Measurements from ENCODE around the gene RSPH1. TPM values are rescaled to one million over a fixed set of nuclear protein-coding genes. Genes with fewer than 3 reads are reported as not detected.

RSPH1 gene
- polyA plus RNA-seq, 1 of the 3 experiments (the other 2 are of a cell fraction), result 0.97 TPM

DNA sequence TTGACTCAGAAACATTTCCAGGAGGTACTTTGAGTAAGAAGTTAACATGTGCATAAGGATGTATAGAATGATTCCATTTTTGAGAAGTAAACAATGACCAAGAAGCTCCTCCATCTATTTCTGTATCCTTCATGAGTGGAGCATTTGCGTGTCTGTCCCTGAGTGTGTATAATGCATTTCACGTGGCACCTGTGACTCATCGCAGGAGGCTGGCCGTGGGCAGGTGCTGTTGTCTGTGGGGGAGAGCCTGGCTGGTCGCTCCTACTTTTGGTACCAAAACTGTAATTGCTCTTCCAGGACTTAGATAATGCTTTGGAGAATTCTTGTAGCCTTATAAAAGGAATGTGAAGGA, 34.1 kb upstream of the RSPH1 start:
- H3K9me2 ChIP-seq, result no peaks in the 10 kb centered on the region
- H3K36me3 ChIP-seq (replicated peaks in 1 of 2; ENCODE audit: control insufficient read depth in 1 of 2, insufficient read depth in 2 of 2, low read length in 1 of 2), result no peaks in the 10 kb centered on the region
- TF ChIP-seq FOXM1 (IDR thresholded peaks at IDR 0.05; ENCODE audit: low read depth), result no peak
- TF ChIP-seq, protein P1, sequence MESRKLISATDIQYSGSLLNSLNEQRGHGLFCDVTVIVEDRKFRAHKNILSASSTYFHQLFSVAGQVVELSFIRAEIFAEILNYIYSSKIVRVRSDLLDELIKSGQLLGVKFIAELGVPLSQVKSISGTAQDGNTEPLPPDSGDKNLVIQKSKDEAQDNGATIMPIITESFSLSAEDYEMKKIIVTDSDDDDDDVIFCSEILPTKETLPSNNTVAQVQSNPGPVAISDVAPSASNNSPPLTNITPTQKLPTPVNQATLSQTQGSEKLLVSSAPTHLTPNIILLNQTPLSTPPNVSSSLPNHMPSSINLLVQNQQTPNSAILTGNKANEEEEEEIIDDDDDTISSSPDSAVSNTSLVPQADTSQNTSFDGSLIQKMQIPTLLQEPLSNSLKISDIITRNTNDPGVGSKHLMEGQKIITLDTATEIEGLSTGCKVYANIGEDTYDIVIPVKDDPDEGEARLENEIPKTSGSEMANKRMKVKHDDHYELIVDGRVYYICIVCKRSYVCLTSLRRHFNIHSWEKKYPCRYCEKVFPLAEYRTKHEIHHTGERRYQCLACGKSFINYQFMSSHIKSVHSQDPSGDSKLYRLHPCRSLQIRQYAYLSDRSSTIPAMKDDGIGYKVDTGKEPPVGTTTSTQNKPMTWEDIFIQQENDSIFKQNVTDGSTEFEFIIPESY (IDR thresholded peaks at IDR 0.05; ENCODE audit: borderline replicate concordance, low read depth), result no peak
- no peak for TF ChIP-seq EP300 (IDR thresholded peaks at IDR 0.05; ENCODE audit: borderline replicate concordance in 1 of 2, low read depth in 1 of 2, low read length in 1 of 2)
- TF ChIP-seq, protein P2, sequence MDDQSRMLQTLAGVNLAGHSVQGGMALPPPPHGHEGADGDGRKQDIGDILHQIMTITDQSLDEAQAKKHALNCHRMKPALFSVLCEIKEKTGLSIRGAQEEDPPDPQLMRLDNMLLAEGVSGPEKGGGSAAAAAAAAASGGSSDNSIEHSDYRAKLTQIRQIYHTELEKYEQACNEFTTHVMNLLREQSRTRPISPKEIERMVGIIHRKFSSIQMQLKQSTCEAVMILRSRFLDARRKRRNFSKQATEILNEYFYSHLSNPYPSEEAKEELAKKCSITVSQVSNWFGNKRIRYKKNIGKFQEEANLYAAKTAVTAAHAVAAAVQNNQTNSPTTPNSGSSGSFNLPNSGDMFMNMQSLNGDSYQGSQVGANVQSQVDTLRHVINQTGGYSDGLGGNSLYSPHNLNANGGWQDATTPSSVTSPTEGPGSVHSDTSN (IDR thresholded peaks at IDR 0.05), result no peak
- TF ChIP-seq, protein P3, sequence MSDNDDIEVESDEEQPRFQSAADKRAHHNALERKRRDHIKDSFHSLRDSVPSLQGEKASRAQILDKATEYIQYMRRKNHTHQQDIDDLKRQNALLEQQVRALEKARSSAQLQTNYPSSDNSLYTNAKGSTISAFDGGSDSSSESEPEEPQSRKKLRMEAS (IDR thresholded peaks at IDR 0.05; ENCODE audit: low read depth), result no peak
- no peak for TF ChIP-seq TCF12 (IDR thresholded peaks at IDR 0.05)
- TF ChIP-seq, protein P4, sequence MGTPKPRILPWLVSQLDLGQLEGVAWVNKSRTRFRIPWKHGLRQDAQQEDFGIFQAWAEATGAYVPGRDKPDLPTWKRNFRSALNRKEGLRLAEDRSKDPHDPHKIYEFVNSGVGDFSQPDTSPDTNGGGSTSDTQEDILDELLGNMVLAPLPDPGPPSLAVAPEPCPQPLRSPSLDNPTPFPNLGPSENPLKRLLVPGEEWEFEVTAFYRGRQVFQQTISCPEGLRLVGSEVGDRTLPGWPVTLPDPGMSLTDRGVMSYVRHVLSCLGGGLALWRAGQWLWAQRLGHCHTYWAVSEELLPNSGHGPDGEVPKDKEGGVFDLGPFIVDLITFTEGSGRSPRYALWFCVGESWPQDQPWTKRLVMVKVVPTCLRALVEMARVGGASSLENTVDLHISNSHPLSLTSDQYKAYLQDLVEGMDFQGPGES (IDR thresholded peaks at IDR 0.05; ENCODE audit: low read depth, low read length), result no peak
- TF ChIP-seq YY1 (IDR thresholded peaks at IDR 0.05; ENCODE audit: low read depth), result no peak
- TF ChIP-seq, protein P5, sequence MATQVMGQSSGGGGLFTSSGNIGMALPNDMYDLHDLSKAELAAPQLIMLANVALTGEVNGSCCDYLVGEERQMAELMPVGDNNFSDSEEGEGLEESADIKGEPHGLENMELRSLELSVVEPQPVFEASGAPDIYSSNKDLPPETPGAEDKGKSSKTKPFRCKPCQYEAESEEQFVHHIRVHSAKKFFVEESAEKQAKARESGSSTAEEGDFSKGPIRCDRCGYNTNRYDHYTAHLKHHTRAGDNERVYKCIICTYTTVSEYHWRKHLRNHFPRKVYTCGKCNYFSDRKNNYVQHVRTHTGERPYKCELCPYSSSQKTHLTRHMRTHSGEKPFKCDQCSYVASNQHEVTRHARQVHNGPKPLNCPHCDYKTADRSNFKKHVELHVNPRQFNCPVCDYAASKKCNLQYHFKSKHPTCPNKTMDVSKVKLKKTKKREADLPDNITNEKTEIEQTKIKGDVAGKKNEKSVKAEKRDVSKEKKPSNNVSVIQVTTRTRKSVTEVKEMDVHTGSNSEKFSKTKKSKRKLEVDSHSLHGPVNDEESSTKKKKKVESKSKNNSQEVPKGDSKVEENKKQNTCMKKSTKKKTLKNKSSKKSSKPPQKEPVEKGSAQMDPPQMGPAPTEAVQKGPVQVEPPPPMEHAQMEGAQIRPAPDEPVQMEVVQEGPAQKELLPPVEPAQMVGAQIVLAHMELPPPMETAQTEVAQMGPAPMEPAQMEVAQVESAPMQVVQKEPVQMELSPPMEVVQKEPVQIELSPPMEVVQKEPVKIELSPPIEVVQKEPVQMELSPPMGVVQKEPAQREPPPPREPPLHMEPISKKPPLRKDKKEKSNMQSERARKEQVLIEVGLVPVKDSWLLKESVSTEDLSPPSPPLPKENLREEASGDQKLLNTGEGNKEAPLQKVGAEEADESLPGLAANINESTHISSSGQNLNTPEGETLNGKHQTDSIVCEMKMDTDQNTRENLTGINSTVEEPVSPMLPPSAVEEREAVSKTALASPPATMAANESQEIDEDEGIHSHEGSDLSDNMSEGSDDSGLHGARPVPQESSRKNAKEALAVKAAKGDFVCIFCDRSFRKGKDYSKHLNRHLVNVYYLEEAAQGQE (IDR thresholded peaks at IDR 0.05; ENCODE audit: low read depth, low read length), result no peak
- no peak for TF ChIP-seq NRF1 (IDR thresholded peaks at IDR 0.05; ENCODE audit: low read depth, low read length)
- no peak for TF ChIP-seq TEAD4 (IDR thresholded peaks at IDR 0.05; ENCODE audit: borderline replicate concordance, insufficient read depth)
- no peak for TF ChIP-seq FOSL2 (IDR thresholded peaks at IDR 0.05; ENCODE audit: borderline replicate concordance, low read depth)
- TF ChIP-seq SMC3 (IDR thresholded peaks at IDR 0.05; ENCODE audit: low read depth, low read length), result no peak
- no peak for TF ChIP-seq RAD21 (IDR thresholded peaks at IDR 0.05; ENCODE audit: low read length)
- TF ChIP-seq, protein P6, sequence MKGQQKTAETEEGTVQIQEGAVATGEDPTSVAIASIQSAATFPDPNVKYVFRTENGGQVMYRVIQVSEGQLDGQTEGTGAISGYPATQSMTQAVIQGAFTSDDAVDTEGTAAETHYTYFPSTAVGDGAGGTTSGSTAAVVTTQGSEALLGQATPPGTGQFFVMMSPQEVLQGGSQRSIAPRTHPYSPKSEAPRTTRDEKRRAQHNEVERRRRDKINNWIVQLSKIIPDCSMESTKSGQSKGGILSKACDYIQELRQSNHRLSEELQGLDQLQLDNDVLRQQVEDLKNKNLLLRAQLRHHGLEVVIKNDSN (IDR thresholded peaks at IDR 0.05; ENCODE audit: borderline replicate concordance, low read depth), result no peak
- no peak for TF ChIP-seq FOXJ3 (CRISPR knock-in tag; IDR thresholded peaks at IDR 0.05)
- no peak for TF ChIP-seq ELF1 (IDR thresholded peaks at IDR 0.05)
- no peak for TF ChIP-seq CHD2 (IDR thresholded peaks at IDR 0.05; ENCODE audit: low read length, partially characterized antibody)
- no peak for TF ChIP-seq NFIC (IDR thresholded peaks at IDR 0.05; ENCODE audit: borderline replicate concordance)
- no peak for TF ChIP-seq MEF2A (IDR thresholded peaks at IDR 0.05; ENCODE audit: borderline replicate concordance, low read depth)
- H3K9me3 ChIP-seq, result no peaks in the 10 kb centered on the region
- H3K4me1 ChIP-seq (ENCODE audit: control insufficient read depth in 1 of 2, insufficient read depth in 2 of 2, low read depth in 1 of 2, low read length in 1 of 2), result peaks cover 0 to 12% of the 10 kb centered on the region in 2 experiments; a peak in 1 of 4 replicates
- H3F3A ChIP-seq (replicated peaks; ENCODE audit: insufficient read depth), result no peaks in the 10 kb centered on the region
- no peak overlapping the region for H2AFZ ChIP-seq (ENCODE audit: low read depth)
- H3K27ac ChIP-seq (ENCODE audit: low read depth in 2 of 2, low read length in 1 of 2), result no peak overlapping the region
- no peak overlapping the region for H3K4me3 ChIP-seq (ENCODE audit: low read depth in 2 of 2, low read length in 1 of 2)
- no peak for DNase-seq
- ChIA-PET POLR2A (no interaction called here), CTCF (no interaction called here)
- no peaks in the 10 kb centered on the region for H3K79me2 ChIP-seq (ENCODE audit: insufficient read depth)
- no peaks in the 10 kb centered on the region for H3K27me3 ChIP-seq (ENCODE audit: insufficient read depth)
- 90% methylated on average over 5 of the region's 5 CpGs for WGBS (ENCODE audit: low lambda C conversion rate)
- H4K20me1 ChIP-seq (ENCODE audit: insufficient read depth), result no peaks in the 10 kb centered on the region
- H3K4me2 ChIP-seq, result no peak overlapping the region
- no peak overlapping the region for H3K9ac ChIP-seq
